ENCODE measurements around the gene MED7. TPM values are rescaled to one million over a fixed set of nuclear protein-coding genes. Genes with fewer than 3 reads are reported as not detected.

The MED7 gene
- total and polyA plus RNA-seq, 9 of the 15 experiments (the other 6 are each of a cell fraction or from before 2014, with no cell fraction given) = 4.5 to 38.7 (median 12.2) TPM

DNA sequence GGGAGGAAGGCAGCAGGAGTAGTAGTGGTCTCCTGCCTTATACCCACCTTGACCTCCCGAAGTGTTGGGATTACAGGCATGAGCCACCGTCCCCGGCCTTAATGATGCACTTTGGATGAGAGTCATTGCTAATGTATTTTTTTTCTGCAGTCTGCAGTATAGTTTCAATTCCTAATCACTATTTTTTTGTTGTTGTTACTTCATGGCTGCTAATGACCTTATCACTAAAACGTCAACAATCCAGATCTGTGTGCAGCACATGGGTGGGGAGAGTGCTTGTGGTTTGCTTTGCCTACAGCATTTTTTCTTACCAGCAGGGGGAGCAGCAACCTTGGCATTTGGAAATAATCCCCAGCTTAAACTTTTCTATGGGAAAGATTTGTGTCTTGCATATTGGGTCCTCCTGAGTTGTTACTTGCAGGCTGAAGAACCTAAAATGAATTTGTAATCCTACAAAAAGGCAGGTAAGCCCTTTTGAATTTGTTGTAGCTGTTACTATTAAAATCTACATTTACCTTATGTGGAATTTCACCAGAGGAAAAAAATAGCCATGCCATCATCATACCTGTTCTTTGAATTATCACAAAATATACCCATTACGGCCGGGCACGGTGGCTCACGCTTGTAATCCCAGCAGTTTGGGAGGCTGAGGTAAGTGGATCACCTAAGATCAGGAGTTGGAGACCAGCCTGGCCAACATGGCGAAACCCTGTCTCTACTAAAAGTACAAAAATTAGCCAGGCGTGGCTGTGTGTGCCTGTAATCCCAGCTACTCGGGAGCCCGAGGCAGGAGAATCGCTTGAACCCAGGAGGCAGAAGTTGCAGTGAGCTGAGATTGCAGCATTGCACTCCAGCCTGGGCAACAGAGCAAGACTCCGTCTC, 6.3 kb upstream of the MED7 start (continued):
- TF ChIP-seq YY1 (IDR thresholded peaks at IDR 0.05; ENCODE audit: borderline replicate concordance in 1 of 3, control insufficient read depth in 1 of 3, extremely low read depth in 1 of 3, insufficient read depth in 3 of 3, insufficient read length in 1 of 3, insufficient replicate concordance in 2 of 3, low read depth in 1 of 3, low read length in 2 of 3) (peak in 1 of 3 experiments; percentile 12), SRSF9 (IDR thresholded peaks at IDR 0.05; ENCODE audit: borderline replicate concordance, low read depth, low read length) (no peak), EZH2 (IDR thresholded peaks at IDR 0.05; ENCODE audit: borderline replicate concordance, low read depth, low read length) (no peak), HNRNPH1 (optimal IDR thresholded peaks at IDR 0.05; ENCODE audit: low read depth, low read length) (no peak), BRF1 (IDR thresholded peaks at IDR 0.05; ENCODE audit: borderline replicate concordance, extremely low read depth, insufficient read length) (no peak), NRF1 (conservative IDR thresholded peaks at IDR 0.05 in 1 of 2, IDR thresholded peaks at IDR 0.05 in 1 of 2) (0 out of 4 replicates have a peak, but pooled peaks of 1 of the 2 experiments have one; percentile 8), HNRNPK (IDR thresholded peaks at IDR 0.05; ENCODE audit: low read depth, low read length, poor library complexity, severe bottlenecking) (no peak), MYBL2 (IDR thresholded peaks at IDR 0.05; ENCODE audit: low read depth) (no peak), MYBL2 (CRISPR knock-in tag; IDR thresholded peaks at IDR 0.05; ENCODE audit: borderline replicate concordance) (no peak), TBL1XR1 (IDR thresholded peaks at IDR 0.05; ENCODE audit: low read length in 2 of 2) (0 out of 4 replicates have a peak, but pooled peaks of 1 of the 2 experiments have one; percentile 15), CREBBP (IDR thresholded peaks at IDR 0.05; ENCODE audit: low read depth, low read length) (no peak), SMC3 (conservative IDR thresholded peaks at IDR 0.05; ENCODE audit: insufficient read depth, low read depth, low read length) (peak; percentile 38), ZNF75A (CRISPR knock-in tag; IDR thresholded peaks at IDR 0.05) (no peak), CREB1 (IDR thresholded peaks at IDR 0.05) (peak; percentile 27; the same call in 1 of the 2 replicates), CREB1 (CRISPR knock-in tag; IDR thresholded peaks at IDR 0.05) (no peak), HEY1 (CRISPR knock-in tag; IDR thresholded peaks at IDR 0.05; ENCODE audit: borderline replicate concordance) (no peak), ZKSCAN1 (IDR thresholded peaks at IDR 0.05; ENCODE audit: low read depth, low read length) (no peak), CREM (IDR thresholded peaks at IDR 0.05; ENCODE audit: low read depth) (peak; percentile 64), NUFIP1 (IDR thresholded peaks at IDR 0.05; ENCODE audit: partially characterized antibody) (no peak), FOSL1 (tag; conservative IDR thresholded peaks at IDR 0.05) (0 out of 2 replicates have a peak, but pooled peaks have one; percentile 24), SMARCC2 (IDR thresholded peaks at IDR 0.05; ENCODE audit: low read depth) (no peak)
- TF ChIP-seq, protein P1, sequence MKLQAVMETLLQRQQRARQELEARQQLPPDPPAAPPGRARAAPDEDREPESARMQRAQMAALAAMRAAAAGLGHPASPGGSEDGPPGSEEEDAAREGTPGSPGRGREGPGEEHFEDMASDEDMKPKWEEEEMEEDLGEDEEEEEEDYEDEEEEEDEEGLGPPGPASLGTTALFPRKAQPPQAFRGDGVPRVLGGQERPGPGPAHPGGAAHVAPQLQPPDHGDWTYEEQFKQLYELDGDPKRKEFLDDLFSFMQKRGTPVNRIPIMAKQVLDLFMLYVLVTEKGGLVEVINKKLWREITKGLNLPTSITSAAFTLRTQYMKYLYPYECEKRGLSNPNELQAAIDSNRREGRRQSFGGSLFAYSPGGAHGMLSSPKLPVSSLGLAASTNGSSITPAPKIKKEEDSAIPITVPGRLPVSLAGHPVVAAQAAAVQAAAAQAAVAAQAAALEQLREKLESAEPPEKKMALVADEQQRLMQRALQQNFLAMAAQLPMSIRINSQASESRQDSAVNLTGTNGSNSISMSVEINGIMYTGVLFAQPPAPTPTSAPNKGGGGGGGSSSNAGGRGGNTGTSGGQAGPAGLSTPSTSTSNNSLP (IDR thresholded peaks at IDR 0.05; ENCODE audit: borderline replicate concordance, low read depth, low read length) = no peak
- TF ChIP-seq, protein P2, sequence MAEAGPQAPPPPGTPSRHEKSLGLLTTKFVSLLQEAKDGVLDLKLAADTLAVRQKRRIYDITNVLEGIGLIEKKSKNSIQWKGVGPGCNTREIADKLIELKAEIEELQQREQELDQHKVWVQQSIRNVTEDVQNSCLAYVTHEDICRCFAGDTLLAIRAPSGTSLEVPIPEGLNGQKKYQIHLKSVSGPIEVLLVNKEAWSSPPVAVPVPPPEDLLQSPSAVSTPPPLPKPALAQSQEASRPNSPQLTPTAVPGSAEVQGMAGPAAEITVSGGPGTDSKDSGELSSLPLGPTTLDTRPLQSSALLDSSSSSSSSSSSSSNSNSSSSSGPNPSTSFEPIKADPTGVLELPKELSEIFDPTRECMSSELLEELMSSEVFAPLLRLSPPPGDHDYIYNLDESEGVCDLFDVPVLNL (CRISPR knock-in tag; IDR thresholded peaks at IDR 0.05; ENCODE audit: low read depth) = no peak
